Epithelial cell of proximal tubule (primary cell): ENCODE data around the gene UCHL1. TPM values are rescaled to one million over a fixed set of nuclear protein-coding genes. Genes with fewer than 3 reads are reported as not detected.
A peak's percentile ranks its signal among the peaks of the same experiment; 100 is the strongest.

Source experiments
- DNase-seq: peaks from one replicate; pipeline ENCODE4 v3.0.0-alpha.2; 2011; ENCODE audit warnings: low read depth
- H3K4me3 ChIP-seq: 2 replicates; pipeline ENCODE4 v1.5.1; 2011; ENCODE audit warnings: low read depth, mild to moderate bottlenecking, low read length
- CTCF ChIP-seq: conservative IDR thresholded peaks from 2 replicates; pipeline ENCODE4 v1.5.1; 2012; ENCODE audit warnings: low read depth, mild to moderate bottlenecking, low read length
- total RNA-seq: library from RNA; depleted of rRNA; stranded (reverse); fragments of >200 nt; gene quantifications from 2 replicates; pipeline ENCODE4 v1.2.3, GENCODE V29; 2015

The UCHL1 gene
- total RNA-seq = 1,473 and 2,223 TPM in 2 replicates

GRCh38 chr4:41256740-41257256 lies at the start of gene UCHL1:
TSS of gene UCHL1 (plus strand) at chr4:41256928. CDS start at chr4:41256977, 49 bp downstream.
- H3K4me3 ChIP-seq = peak within 1 kb of the TSS; percentile 64
- DNase-seq = no peak

GRCh38 chr4:41207291-41207831 lies 49.4 kb upstream of the UCHL1 start:
- H3K4me3 ChIP-seq = no peak overlapping the region
- TF ChIP-seq CTCF = no peak
- DNase-seq = no peak

More at GRCh38 chr4:41256740-41257256, at the start of gene UCHL1:
- TF ChIP-seq CTCF = no peak

- peak overlapping the region; percentile 32 for H3K4me3 ChIP-seq
- no peak for TF ChIP-seq CTCF
- DNase-seq = no peak
Observed at GRCh38 chr4:41209187-41209586, 47.5 kb upstream of the UCHL1 start.

GRCh38 chr4:41209901-41210300 lies 46.8 kb upstream of the UCHL1 start:
- no peak for TF ChIP-seq CTCF
- no peak overlapping the region for H3K4me3 ChIP-seq
- DNase-seq = no peak

GRCh38 chr4:41211951-41212615 lies 44.6 kb upstream of the UCHL1 start:
- no peak for TF ChIP-seq CTCF
- no peak for DNase-seq
- peak overlapping the region; percentile 65 for H3K4me3 ChIP-seq

GRCh38 chr4:41212616-41213203 lies 44.0 kb upstream of the UCHL1 start:
- no peak for DNase-seq
- H3K4me3 ChIP-seq = peak overlapping the region; percentile 65
- TF ChIP-seq CTCF = peak; percentile 91
